ENCODE results near the gene VTCN1. TPM values are rescaled to one million over a fixed set of nuclear protein-coding genes. Genes with fewer than 3 reads are reported as not detected.

VTCN1 gene
- total and polyA plus RNA-seq, 2 of the 8 experiments (the other 6 are each of a cell fraction or from before 2014, with no cell fraction given), result 0.32 TPM; not detected in 1

DNA sequence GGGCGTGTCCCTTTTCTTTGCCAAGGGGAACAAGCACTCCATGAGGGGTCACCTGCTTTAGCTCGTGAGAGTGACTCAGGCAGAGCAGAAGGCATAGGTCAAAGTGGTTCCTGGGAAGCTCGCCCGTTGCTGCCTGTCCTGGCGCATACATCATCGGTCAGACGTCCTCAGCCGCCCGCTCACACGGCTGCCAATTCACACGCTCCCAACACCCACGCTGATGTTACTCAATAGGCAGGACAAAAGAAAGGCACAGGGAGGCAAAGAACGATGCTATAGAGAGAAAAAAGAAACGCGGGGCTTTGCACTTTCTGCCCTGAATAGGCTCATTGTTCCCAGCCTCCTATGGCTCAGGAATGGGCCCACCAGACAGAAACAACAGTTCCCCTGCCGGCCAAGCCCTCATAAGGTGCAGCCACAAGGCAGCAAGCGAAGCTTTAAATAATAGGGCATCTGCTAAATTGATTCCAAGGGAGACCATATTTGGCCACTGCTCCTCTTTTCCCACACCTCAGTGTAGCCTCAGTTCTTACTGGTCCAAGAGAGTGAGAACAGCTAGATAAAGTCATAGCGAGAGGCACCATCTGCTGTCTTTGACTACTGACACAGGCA is 38.7 kb downstream of the VTCN1 start (continued):
- TF ChIP-seq, protein P1, sequence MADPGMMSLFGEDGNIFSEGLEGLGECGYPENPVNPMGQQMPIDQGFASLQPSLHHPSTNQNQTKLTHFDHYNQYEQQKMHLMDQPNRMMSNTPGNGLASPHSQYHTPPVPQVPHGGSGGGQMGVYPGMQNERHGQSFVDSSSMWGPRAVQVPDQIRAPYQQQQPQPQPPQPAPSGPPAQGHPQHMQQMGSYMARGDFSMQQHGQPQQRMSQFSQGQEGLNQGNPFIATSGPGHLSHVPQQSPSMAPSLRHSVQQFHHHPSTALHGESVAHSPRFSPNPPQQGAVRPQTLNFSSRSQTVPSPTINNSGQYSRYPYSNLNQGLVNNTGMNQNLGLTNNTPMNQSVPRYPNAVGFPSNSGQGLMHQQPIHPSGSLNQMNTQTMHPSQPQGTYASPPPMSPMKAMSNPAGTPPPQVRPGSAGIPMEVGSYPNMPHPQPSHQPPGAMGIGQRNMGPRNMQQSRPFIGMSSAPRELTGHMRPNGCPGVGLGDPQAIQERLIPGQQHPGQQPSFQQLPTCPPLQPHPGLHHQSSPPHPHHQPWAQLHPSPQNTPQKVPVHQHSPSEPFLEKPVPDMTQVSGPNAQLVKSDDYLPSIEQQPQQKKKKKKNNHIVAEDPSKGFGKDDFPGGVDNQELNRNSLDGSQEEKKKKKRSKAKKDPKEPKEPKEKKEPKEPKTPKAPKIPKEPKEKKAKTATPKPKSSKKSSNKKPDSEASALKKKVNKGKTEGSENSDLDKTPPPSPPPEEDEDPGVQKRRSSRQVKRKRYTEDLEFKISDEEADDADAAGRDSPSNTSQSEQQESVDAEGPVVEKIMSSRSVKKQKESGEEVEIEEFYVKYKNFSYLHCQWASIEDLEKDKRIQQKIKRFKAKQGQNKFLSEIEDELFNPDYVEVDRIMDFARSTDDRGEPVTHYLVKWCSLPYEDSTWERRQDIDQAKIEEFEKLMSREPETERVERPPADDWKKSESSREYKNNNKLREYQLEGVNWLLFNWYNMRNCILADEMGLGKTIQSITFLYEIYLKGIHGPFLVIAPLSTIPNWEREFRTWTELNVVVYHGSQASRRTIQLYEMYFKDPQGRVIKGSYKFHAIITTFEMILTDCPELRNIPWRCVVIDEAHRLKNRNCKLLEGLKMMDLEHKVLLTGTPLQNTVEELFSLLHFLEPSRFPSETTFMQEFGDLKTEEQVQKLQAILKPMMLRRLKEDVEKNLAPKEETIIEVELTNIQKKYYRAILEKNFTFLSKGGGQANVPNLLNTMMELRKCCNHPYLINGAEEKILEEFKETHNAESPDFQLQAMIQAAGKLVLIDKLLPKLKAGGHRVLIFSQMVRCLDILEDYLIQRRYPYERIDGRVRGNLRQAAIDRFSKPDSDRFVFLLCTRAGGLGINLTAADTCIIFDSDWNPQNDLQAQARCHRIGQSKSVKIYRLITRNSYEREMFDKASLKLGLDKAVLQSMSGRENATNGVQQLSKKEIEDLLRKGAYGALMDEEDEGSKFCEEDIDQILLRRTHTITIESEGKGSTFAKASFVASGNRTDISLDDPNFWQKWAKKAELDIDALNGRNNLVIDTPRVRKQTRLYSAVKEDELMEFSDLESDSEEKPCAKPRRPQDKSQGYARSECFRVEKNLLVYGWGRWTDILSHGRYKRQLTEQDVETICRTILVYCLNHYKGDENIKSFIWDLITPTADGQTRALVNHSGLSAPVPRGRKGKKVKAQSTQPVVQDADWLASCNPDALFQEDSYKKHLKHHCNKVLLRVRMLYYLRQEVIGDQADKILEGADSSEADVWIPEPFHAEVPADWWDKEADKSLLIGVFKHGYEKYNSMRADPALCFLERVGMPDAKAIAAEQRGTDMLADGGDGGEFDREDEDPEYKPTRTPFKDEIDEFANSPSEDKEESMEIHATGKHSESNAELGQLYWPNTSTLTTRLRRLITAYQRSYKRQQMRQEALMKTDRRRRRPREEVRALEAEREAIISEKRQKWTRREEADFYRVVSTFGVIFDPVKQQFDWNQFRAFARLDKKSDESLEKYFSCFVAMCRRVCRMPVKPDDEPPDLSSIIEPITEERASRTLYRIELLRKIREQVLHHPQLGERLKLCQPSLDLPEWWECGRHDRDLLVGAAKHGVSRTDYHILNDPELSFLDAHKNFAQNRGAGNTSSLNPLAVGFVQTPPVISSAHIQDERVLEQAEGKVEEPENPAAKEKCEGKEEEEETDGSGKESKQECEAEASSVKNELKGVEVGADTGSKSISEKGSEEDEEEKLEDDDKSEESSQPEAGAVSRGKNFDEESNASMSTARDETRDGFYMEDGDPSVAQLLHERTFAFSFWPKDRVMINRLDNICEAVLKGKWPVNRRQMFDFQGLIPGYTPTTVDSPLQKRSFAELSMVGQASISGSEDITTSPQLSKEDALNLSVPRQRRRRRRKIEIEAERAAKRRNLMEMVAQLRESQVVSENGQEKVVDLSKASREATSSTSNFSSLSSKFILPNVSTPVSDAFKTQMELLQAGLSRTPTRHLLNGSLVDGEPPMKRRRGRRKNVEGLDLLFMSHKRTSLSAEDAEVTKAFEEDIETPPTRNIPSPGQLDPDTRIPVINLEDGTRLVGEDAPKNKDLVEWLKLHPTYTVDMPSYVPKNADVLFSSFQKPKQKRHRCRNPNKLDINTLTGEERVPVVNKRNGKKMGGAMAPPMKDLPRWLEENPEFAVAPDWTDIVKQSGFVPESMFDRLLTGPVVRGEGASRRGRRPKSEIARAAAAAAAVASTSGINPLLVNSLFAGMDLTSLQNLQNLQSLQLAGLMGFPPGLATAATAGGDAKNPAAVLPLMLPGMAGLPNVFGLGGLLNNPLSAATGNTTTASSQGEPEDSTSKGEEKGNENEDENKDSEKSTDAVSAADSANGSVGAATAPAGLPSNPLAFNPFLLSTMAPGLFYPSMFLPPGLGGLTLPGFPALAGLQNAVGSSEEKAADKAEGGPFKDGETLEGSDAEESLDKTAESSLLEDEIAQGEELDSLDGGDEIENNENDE (IDR thresholded peaks at IDR 0.05; ENCODE audit: insufficient replicate concordance, low read length), result no peak
- TF ChIP-seq RNF2 (IDR thresholded peaks at IDR 0.05; ENCODE audit: borderline replicate concordance, low read depth, low read length, missing control alignments, poor library complexity, severe bottlenecking), result no peak
- TF ChIP-seq RAD21 (IDR thresholded peaks at IDR 0.05 in 1 of 2, conservative IDR thresholded peaks at IDR 0.05 in 1 of 2; ENCODE audit: low read depth in 2 of 2, low read length in 2 of 2), result peak in 1 of 2 experiments; percentile 12; a peak in 1 of 4 replicates
- TF ChIP-seq ASH2L (IDR thresholded peaks at IDR 0.05; ENCODE audit: low read length), result no peak
- no peak for TF ChIP-seq KDM5A (IDR thresholded peaks at IDR 0.05; ENCODE audit: low read length)
- TF ChIP-seq EGR1 (IDR thresholded peaks at IDR 0.05; ENCODE audit: borderline replicate concordance, low read depth, low read length), result peak; percentile 66
- TF ChIP-seq HDAC2 (IDR thresholded peaks at IDR 0.05; ENCODE audit: borderline replicate concordance in 1 of 2, low read depth in 2 of 2, low read length in 2 of 2), result 0 out of 4 replicates have a peak, but pooled peaks of 1 of the 2 experiments have one; percentile 14
- no peak for TF ChIP-seq POLR2A (IDR thresholded peaks at IDR 0.05; ENCODE audit: control extremely low read depth in 1 of 2, low read depth in 2 of 2, low read length in 2 of 2)
- no peak for TF ChIP-seq TCF12 (IDR thresholded peaks at IDR 0.05; ENCODE audit: low read depth, low read length)

Measured in H1 (cell line).